Glutamatergic neuron (in vitro differentiated cells): ENCODE measurements around the gene CHCHD2. TPM values are rescaled to one million over a fixed set of nuclear protein-coding genes. Genes with fewer than 3 reads are reported as not detected.
"Not testable (repeated sequence)": the region's sequence is repeated elsewhere in the genome, so short reads cannot be mapped to it uniquely, and the experiment has no call there.

Experiments used
- DNase-seq: peaks from one replicate; pipeline ENCODE4 v3.0.0; 2022
- H3K27ac Mint-ChIP-seq: one replicate; pipeline ENCODE4 v1.8.0; 2020; ENCODE audit warnings: mild to moderate bottlenecking, mixed read lengths, inconsistent platforms; ENCODE audit not compliant: unreplicated experiment
- H3K27me3 Mint-ChIP-seq: one replicate; pipeline ENCODE4 v1.8.0; 2020; ENCODE audit warnings: mild to moderate bottlenecking, moderate library complexity, mixed read lengths, inconsistent platforms; ENCODE audit not compliant: unreplicated experiment
- H3K36me3 Mint-ChIP-seq: one replicate; pipeline ENCODE4 v1.8.0; 2020; ENCODE audit warnings: mild to moderate bottlenecking, mixed read lengths, inconsistent platforms; ENCODE audit not compliant: unreplicated experiment
- H3K4me1 Mint-ChIP-seq: one replicate; pipeline ENCODE4 v1.8.0; 2020; ENCODE audit warnings: mild to moderate bottlenecking, low read depth, mixed read lengths, inconsistent platforms; ENCODE audit not compliant: unreplicated experiment
- H3K4me3 Mint-ChIP-seq: one replicate; pipeline ENCODE4 v1.8.0; 2020; ENCODE audit warnings: mild to moderate bottlenecking, mixed read lengths, inconsistent platforms; ENCODE audit not compliant: unreplicated experiment
- H3K9me3 Mint-ChIP-seq: one replicate; pipeline ENCODE4 v1.8.0; 2020; ENCODE audit warnings: mild to moderate bottlenecking, moderate library complexity, mixed read lengths, inconsistent platforms; ENCODE audit not compliant: unreplicated experiment
- total RNA-seq: library from RNA; stranded (reverse); fragmentation: NEBNext Ultra II Directional; extraction: Animal tissue kit (Norgen Biotek cat#: 25700); gene quantifications from one replicate; pipeline ENCODE4 v1.2.1, GENCODE V29; 2021; ENCODE audit not compliant: unreplicated experiment
- TF ChIP-seq, protein P1 (sequence below): fragments of 200-600 bp; sonication (generic); IDR thresholded peaks from one replicate; pipeline ENCODE4 v1.5.0; 2021; ENCODE audit not compliant: partially characterized antibody, unreplicated experiment

The CHCHD2 gene
- total RNA-seq, 1 donor from 2014 or later: not detected

- TF ChIP-seq, protein P1, sequence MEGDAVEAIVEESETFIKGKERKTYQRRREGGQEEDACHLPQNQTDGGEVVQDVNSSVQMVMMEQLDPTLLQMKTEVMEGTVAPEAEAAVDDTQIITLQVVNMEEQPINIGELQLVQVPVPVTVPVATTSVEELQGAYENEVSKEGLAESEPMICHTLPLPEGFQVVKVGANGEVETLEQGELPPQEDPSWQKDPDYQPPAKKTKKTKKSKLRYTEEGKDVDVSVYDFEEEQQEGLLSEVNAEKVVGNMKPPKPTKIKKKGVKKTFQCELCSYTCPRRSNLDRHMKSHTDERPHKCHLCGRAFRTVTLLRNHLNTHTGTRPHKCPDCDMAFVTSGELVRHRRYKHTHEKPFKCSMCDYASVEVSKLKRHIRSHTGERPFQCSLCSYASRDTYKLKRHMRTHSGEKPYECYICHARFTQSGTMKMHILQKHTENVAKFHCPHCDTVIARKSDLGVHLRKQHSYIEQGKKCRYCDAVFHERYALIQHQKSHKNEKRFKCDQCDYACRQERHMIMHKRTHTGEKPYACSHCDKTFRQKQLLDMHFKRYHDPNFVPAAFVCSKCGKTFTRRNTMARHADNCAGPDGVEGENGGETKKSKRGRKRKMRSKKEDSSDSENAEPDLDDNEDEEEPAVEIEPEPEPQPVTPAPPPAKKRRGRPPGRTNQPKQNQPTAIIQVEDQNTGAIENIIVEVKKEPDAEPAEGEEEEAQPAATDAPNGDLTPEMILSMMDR: no peak
- Mint-ChIP-seq H3K27ac (no peak overlapping the region), H3K9me3 (peaks cover 11% of the 10 kb centered on the region), H3K4me3 (no peak overlapping the region), H3K4me1 (no peaks in the 10 kb centered on the region), H3K36me3 (peaks cover 4% of the 10 kb centered on the region), H3K27me3 (no peaks in the 10 kb centered on the region)
- DNase-seq: no peak
These were observed 768 bp downstream of the CHCHD2 start for GRCh38 chr7:56105508-56105907.

DNA sequence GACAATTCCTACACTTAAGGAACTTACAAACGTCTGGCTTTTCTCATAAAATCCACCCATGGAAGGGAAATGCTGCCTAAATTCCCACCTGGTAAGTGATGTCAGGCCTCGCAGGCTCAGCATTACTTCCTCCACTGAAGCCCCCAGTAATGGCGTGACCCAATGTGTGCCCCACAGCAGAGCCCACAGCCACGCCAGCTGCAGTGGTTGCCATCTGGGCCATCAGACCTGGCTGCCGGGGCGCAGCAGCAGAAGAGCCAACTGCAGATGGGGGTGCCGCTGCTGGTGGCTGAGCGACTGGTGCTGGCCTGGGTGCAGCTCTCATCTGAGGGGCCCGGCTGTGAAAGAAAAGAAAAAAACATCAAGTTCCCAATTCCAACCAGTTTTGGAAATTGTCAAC, 2.1 kb downstream of the CHCHD2 start:
- H3K4me3 Mint-ChIP-seq, H3K27ac Mint-ChIP-seq, H3K36me3 Mint-ChIP-seq, H3K4me1 Mint-ChIP-seq, H3K27me3 Mint-ChIP-seq, DNase-seq, H3K9me3 Mint-ChIP-seq: not testable (repeated sequence)

DNA sequence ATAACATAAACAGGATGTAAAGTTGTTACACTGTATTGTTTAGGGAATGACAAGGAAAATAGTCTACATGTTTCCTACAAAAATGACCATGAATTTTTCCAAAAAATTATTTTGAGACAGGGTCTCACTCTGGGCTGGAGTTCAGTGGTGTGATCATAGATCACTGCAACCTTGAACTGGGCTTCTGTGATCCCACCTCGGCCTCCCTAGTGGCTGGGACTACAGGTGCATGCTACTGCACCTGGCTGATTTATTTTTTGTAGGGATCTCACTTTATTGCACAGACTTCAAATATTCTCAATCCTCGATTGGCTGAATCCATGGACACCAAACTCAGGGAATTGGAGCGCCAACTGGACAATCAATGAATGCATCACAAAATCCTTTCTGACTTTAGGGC, 6.6 kb downstream of the CHCHD2 start:
- Mint-ChIP-seq H3K4me3 (no peak overlapping the region), H3K27ac (no peak overlapping the region), H3K4me1 (no peaks in the 10 kb centered on the region), H3K27me3 (no peaks in the 10 kb centered on the region), H3K9me3 (no peaks in the 10 kb centered on the region), H3K36me3 (no peaks in the 10 kb centered on the region)
- no peak for DNase-seq
- TF ChIP-seq, protein P1: no peak

DNA sequence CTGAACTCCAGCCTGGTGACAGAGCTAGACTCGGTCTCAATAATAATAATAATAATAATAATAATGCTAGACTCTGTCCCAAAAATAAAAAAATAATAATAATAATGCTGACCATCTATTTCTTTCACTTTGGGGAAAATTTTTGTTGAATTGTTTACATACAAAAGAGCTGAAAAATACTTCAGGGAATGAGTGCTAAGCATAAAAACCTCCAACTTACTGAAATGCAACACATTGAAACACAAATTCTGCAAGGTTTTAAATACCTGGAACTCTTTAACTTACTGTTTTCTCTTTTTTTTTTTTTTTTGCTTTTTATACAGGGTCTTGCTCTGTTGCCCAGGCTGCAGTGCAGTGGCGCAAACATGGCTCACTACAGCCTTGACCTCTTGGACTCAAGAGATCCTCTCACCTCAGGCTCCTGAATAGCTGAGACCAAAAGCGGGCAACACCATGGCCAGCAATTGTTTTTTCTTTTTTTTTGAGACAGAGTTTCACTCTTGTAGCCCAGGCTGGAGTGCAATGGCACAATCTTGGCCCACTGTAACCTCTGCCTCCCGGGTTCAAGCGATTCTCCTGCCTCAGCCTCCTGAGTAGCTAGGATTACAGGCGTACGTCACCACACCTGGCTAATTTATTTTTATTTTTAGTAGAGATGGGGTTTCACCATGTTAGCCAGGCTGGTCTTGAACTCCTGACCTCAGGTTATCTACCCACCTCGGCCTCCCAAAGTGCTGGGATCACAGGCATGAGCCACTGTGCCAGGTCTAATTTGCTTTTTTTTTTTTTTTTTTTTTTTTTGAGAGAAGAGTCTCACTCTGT, 7.9 kb downstream of the CHCHD2 start:
- not testable (repeated sequence) for H3K27me3 Mint-ChIP-seq, DNase-seq, H3K9me3 Mint-ChIP-seq, H3K4me3 Mint-ChIP-seq, H3K4me1 Mint-ChIP-seq, H3K36me3 Mint-ChIP-seq, H3K27ac Mint-ChIP-seq

GRCh38 chr7:56097700-56098099, 8.6 kb downstream of the CHCHD2 start:
- no peaks in the 10 kb centered on the region for H3K36me3 Mint-ChIP-seq
- no peak overlapping the region for H3K4me3 Mint-ChIP-seq
- no peaks in the 10 kb centered on the region for H3K27me3 Mint-ChIP-seq
- TF ChIP-seq, protein P1: no peak
- no peak for DNase-seq
- no peaks in the 10 kb centered on the region for H3K4me1 Mint-ChIP-seq
- peaks cover 2% of the 10 kb centered on the region for H3K9me3 Mint-ChIP-seq
- no peak overlapping the region for H3K27ac Mint-ChIP-seq

GRCh38 chr7:56092789-56093531, 13.3 kb downstream of the CHCHD2 start, which contains the start of gene PHKG1:
TSS of gene PHKG1 (minus strand) at chr7:56092952. CDS start at chr7:56088941, 4,011 bp downstream.
- Mint-ChIP-seq H3K27ac (no peak within 1 kb of the TSS), H3K27me3 (no peaks in the 10 kb centered on the region), H3K4me3 (no peak within 1 kb of the TSS), H3K36me3 (no peaks in the 10 kb centered on the region), H3K4me1 (no peaks in the 10 kb centered on the region), H3K9me3 (peaks cover 5% of the 10 kb centered on the region)
- TF ChIP-seq, protein P1: no peak
- no peak for DNase-seq

DNA sequence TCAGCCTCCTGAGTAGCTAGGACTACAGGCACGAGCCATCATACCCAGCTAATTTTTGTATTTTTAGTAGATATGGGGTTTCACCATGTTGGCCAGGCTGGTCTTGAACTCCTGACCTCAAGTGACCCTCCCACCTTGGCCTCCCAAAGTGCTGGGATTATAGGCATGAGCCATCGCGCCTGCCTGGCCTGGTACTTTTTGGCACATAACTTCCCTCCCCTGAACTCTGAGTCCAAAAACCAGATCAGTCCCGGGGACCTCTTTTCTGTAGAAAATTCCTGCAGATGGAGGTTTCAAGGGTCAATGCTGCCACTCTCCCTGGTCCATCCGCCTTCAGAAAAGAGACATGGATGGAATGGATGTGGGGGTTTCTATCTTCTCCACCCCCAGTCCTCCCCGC, 13.9 kb downstream of the CHCHD2 start:
- DNase-seq, H3K36me3 Mint-ChIP-seq, H3K4me1 Mint-ChIP-seq, H3K9me3 Mint-ChIP-seq, H3K27me3 Mint-ChIP-seq, H3K4me3 Mint-ChIP-seq, H3K27ac Mint-ChIP-seq: not testable (repeated sequence)
